HL-60 (cell line): Measurements from ENCODE around the gene SMO.

Source experiments
- DNase-seq, 2 experiments: peaks; one replicate each; pipeline ENCODE4 v3.0.0-alpha.2; 2010 to 2020; ENCODE audit warnings: low read depth in 1 of 2, low spot score in 1 of 2
- H3K27ac ChIP-seq: fragments of 250-450 bp; sonication (Bioruptor Pico); replicated peaks from 2 replicates; pipeline ENCODE4 v1.5.1; 2020; ENCODE audit warnings: mild to moderate bottlenecking, moderate library complexity
- H3K27me3 ChIP-seq: fragments of 250-450 bp; sonication (Bioruptor Pico); 2 replicates; pipeline ENCODE4 v1.5.1; 2021; ENCODE audit warnings: mild to moderate bottlenecking, moderate library complexity; ENCODE audit not compliant: insufficient read depth, poor library complexity, severe bottlenecking
- H3K4me3 ChIP-seq: replicated peaks from 2 replicates; pipeline ENCODE4 v1.5.1; 2011; ENCODE audit warnings: mild to moderate bottlenecking, control low read depth, low read length; ENCODE audit not compliant: insufficient read depth
- GABPA ChIP-seq: IDR thresholded peaks from 2 replicates; pipeline ENCODE4 v1.6.1; 2012; ENCODE audit warnings: low read depth
- POLR2AphosphoS5 ChIP-seq: IDR thresholded peaks from 2 replicates; pipeline ENCODE4 v1.6.1; 2012; ENCODE audit warnings: low read depth
- SPI1 ChIP-seq: IDR thresholded peaks from 2 replicates; pipeline ENCODE4 v1.6.1; 2012; ENCODE audit warnings: low read depth, mild to moderate bottlenecking, borderline replicate concordance
- TF ChIP-seq, protein P1 (sequence below): IDR thresholded peaks from one replicate; pipeline ENCODE4 v1.5.1; 2011; ENCODE audit warnings: low read length, control low read depth, inconsistent platforms; ENCODE audit not compliant: insufficient read depth
- TF ChIP-seq, protein P2 (sequence below): IDR thresholded peaks from 2 replicates; pipeline ENCODE4 v1.6.1; 2012; ENCODE audit warnings: low read depth; ENCODE audit not compliant: insufficient replicate concordance

Gene SMO

DNA sequence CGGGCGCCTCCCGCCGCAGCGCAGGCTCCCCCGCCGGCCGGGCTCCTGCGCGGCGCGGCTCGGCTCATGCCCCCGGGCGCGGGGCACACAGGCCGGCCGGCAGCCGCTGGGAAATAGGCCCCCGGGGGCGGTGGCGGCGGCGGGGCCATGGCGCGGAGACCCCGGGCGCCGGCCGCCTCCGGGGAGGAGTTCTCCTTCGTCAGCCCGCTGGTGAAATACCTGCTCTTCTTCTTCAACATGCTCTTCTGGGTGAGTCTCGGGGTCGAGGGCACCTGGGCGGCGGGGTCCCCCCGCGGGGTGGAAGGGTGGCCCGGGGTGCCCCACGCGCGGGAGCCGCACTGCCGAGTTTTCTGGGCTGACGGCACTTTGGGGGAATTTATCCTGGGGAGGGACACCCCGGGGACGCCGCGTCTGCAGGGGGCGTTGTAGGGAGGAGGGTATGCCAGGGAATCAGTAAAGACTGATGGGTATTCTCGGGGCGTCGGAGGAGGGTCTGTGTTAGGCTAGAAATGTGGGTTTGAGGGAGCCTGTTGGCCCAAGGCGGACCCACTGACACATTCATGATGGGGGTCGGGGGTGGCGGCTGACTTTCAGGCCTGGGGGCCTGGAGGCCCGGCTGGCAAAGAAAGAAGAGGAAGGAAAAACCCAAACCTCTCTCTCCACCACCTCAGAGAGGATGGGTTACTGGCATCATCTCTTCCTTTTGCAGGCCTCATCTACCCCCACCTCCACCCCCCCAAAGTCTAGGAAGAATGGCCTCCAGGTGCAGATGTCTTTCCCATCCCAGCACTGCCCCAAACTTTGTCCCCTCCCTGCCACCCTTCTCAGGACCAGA lies 43.4 kb upstream of the SMO start:
- peaks cover 8% of the 10 kb centered on the region for H3K27me3 ChIP-seq
- no peak for TF ChIP-seq SPI1
- TF ChIP-seq, protein P1, sequence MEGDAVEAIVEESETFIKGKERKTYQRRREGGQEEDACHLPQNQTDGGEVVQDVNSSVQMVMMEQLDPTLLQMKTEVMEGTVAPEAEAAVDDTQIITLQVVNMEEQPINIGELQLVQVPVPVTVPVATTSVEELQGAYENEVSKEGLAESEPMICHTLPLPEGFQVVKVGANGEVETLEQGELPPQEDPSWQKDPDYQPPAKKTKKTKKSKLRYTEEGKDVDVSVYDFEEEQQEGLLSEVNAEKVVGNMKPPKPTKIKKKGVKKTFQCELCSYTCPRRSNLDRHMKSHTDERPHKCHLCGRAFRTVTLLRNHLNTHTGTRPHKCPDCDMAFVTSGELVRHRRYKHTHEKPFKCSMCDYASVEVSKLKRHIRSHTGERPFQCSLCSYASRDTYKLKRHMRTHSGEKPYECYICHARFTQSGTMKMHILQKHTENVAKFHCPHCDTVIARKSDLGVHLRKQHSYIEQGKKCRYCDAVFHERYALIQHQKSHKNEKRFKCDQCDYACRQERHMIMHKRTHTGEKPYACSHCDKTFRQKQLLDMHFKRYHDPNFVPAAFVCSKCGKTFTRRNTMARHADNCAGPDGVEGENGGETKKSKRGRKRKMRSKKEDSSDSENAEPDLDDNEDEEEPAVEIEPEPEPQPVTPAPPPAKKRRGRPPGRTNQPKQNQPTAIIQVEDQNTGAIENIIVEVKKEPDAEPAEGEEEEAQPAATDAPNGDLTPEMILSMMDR: peak; percentile 0
- DNase-seq: no peak
- no peak overlapping the region for H3K27ac ChIP-seq
- H3K4me3 ChIP-seq: peak overlapping the region; percentile 49

DNA sequence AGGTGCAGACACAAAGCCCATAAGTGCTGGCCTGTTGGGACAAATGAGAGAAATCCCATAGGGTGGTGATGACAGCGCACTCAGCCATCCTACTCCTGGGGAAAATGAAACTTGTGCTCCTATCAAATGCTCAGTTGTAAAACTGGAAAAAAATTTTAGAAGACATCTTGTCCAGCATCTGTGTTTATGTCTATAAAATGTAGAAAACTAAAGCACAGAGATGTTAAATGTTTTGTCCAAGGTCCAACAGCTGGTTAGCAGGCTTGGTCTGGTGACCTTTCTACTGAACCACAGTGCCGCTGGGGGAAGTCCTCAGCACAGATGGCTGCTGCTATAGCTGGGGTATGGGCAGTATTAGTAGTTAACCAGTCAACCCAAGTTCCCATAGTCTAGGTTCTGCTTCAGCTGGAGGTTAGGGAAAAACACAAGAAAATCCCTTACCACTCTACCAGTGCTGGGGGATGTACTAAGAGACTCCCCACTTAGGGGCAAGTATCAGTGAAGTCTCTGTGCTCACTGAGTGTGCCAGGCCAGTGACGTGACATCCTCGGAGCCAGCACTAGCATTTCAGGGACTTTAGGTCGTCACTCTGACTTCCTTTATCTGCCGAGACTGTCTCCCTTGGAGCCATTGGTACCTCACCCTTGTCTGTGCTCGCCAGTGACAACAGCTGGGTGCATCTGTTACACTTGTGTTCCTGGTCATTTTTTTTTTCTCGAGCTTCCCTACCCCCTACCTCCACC lies 42.0 kb upstream of the SMO start:
- Histone ChIP-seq H3K27ac (no peak overlapping the region), H3K4me3 (no peak overlapping the region), H3K27me3 (peaks cover 8% of the 10 kb centered on the region)
- TF ChIP-seq GABPA (no peak), SPI1 (no peak), POLR2AphosphoS5 (no peak)
- TF ChIP-seq, protein P2, sequence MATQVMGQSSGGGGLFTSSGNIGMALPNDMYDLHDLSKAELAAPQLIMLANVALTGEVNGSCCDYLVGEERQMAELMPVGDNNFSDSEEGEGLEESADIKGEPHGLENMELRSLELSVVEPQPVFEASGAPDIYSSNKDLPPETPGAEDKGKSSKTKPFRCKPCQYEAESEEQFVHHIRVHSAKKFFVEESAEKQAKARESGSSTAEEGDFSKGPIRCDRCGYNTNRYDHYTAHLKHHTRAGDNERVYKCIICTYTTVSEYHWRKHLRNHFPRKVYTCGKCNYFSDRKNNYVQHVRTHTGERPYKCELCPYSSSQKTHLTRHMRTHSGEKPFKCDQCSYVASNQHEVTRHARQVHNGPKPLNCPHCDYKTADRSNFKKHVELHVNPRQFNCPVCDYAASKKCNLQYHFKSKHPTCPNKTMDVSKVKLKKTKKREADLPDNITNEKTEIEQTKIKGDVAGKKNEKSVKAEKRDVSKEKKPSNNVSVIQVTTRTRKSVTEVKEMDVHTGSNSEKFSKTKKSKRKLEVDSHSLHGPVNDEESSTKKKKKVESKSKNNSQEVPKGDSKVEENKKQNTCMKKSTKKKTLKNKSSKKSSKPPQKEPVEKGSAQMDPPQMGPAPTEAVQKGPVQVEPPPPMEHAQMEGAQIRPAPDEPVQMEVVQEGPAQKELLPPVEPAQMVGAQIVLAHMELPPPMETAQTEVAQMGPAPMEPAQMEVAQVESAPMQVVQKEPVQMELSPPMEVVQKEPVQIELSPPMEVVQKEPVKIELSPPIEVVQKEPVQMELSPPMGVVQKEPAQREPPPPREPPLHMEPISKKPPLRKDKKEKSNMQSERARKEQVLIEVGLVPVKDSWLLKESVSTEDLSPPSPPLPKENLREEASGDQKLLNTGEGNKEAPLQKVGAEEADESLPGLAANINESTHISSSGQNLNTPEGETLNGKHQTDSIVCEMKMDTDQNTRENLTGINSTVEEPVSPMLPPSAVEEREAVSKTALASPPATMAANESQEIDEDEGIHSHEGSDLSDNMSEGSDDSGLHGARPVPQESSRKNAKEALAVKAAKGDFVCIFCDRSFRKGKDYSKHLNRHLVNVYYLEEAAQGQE: no peak
- TF ChIP-seq, protein P1: no peak
- no peak for DNase-seq

DNA sequence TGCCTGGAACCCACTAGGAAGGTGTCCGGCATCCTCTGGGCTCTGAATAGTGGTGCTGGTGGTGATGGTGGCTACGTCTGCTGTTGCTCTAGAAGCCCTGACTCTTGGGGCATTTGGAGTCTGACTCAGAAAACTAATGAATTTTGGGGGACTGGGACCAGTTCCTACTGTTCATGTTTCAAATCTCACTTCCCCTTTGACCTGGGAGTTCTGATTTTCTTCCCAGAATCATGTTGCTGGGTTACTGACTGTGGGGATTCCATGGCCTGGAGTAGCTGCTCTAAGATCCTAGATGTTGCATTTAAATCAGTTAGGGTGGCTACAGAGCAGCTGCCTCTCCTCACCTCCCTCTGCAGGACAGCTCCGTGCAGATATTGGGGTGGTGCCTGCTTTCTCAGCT lies 40.7 kb upstream of the SMO start:
- TF ChIP-seq, protein P2: no peak
- TF ChIP-seq SPI1: 0 out of 2 replicates have a peak, but pooled peaks have one; percentile 17
- Histone ChIP-seq H3K4me3 (no peak overlapping the region), H3K27me3 (peaks cover 8% of the 10 kb centered on the region), H3K27ac (no peak overlapping the region)
- no peak for DNase-seq

DNA sequence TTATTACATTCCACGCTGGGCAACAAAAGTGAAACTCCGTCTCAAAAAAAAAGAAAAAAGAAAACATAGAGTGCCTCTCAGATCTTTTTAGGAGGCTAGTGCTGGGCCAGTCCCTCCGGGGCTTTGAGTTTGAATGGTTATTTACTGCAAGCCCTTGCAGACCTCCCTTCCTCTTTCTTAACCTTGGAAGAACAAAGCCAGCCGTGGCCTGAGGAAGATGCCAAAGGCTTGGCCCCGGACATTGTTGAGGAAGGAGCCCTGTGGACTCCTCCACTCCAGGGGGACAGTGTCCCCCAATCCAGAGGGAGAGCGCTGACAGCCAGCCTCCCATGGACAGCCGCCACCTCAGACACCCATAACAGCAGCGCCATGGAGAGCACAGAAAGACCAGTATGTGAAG lies 38.9 kb upstream of the SMO start:
- peak in 1 of 2 experiments; percentile 53 for DNase-seq
- TF ChIP-seq SPI1 (no peak), POLR2AphosphoS5 (no peak), GABPA (no peak)
- TF ChIP-seq, protein P1: no peak
- TF ChIP-seq, protein P2: no peak
- no peak overlapping the region for H3K27ac ChIP-seq
- H3K4me3 ChIP-seq: no peak overlapping the region
- no peaks in the 10 kb centered on the region for H3K27me3 ChIP-seq
